PFSK-1 (cell line): ENCODE results near the gene COL24A1.

Source experiments
- POLR2AphosphoS5 ChIP-seq: IDR thresholded peaks from 2 replicates; pipeline ENCODE4 v1.6.1; 2012; ENCODE audit warnings: low read depth, mild to moderate bottlenecking, control low read depth, low read length, moderate library complexity
- SIN3A ChIP-seq: IDR thresholded peaks from 2 replicates; pipeline ENCODE4 v1.6.1; 2012; ENCODE audit warnings: mild to moderate bottlenecking, low read length, moderate library complexity, borderline replicate concordance; ENCODE audit not compliant: insufficient read depth
- TAF1 ChIP-seq: IDR thresholded peaks from 2 replicates; pipeline ENCODE4 v1.6.1; 2012; ENCODE audit warnings: low read length, control low read depth, borderline replicate concordance; ENCODE audit not compliant: insufficient read depth

DNA sequence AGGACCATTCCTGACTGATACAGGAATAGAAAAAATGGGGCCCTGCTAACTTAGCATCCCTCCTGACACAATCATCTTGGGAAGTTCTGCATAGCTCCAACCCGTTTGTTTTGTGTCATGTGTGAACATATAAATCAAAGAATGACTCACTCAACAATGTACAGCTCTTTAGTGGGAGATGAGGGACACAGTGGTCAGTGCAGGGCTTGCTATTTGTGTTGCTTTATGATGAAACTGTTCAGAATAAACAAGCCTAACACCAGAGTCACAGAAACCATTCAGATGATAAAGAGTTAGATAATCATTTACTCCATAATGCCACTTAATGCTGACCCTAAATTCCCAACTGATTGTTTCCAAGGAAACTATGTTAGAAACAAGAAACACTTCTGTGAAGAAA lies 294.1 kb downstream of the COL24A1 start:
- TF ChIP-seq SIN3A (no peak), POLR2AphosphoS5 (no peak), TAF1 (no peak)
